Hepatocyte (in vitro differentiated cells): ENCODE results near the gene FAM209A. TPM values are rescaled to one million over a fixed set of nuclear protein-coding genes. Genes with fewer than 3 reads are reported as not detected.

Experiments used
- DNase-seq: peaks from one replicate; pipeline ENCODE4 v3.0.0-alpha.2; 2016; ENCODE audit warnings: low spot score
- H2AFZ ChIP-seq: fragments of 200-600 bp; sonication (generic); 2 replicates; pipeline ENCODE4 v1.6.0; 2016; ENCODE audit warnings: antibody characterized with exemption, mild to moderate bottlenecking
- H3K27ac ChIP-seq: fragments of 200-600 bp; sonication (generic); 2 replicates; pipeline ENCODE4 v1.5.1; 2016; ENCODE audit warnings: mild to moderate bottlenecking
- H3K27me3 ChIP-seq: fragments of 200-600 bp; sonication (generic); 2 replicates; pipeline ENCODE4 v1.6.1; 2016
- H3K36me3 ChIP-seq: fragments of 200-600 bp; sonication (generic); replicated peaks from 2 replicates; pipeline ENCODE4 v1.5.1; 2016; ENCODE audit warnings: low read depth; ENCODE audit not compliant: insufficient read depth
- H3K4me1 ChIP-seq: fragments of 200-600 bp; sonication (generic); 2 replicates; pipeline ENCODE4 v1.5.1; 2016; ENCODE audit warnings: mild to moderate bottlenecking, moderate library complexity; ENCODE audit not compliant: insufficient read depth
- H3K4me2 ChIP-seq: fragments of 200-600 bp; sonication (generic); 2 replicates; pipeline ENCODE4 v1.6.0; 2016
- H3K4me3 ChIP-seq: fragments of 200-600 bp; sonication (generic); 2 replicates; pipeline ENCODE4 v1.5.1; 2016; ENCODE audit warnings: mild to moderate bottlenecking
- H3K79me2 ChIP-seq: fragments of 200-600 bp; sonication (generic); 2 replicates; pipeline ENCODE4 v1.6.0; 2017; ENCODE audit warnings: mild to moderate bottlenecking
- H3K9me2 ChIP-seq: fragments of 200-600 bp; sonication (generic); replicated peaks from 2 replicates; pipeline ENCODE4 v1.6.0; 2017; ENCODE audit warnings: mild to moderate bottlenecking; ENCODE audit not compliant: insufficient read depth
- H3K9me3 ChIP-seq: fragments of 200-600 bp; sonication (generic); 2 replicates; pipeline ENCODE4 v1.5.1; 2016; ENCODE audit warnings: low read depth, mild to moderate bottlenecking
- H4K20me1 ChIP-seq: fragments of 200-600 bp; sonication (generic); 2 replicates; pipeline ENCODE4 v1.6.0; 2016; ENCODE audit warnings: mild to moderate bottlenecking; ENCODE audit not compliant: insufficient read depth, poor library complexity, severe bottlenecking
- CTCF ChIP-seq: fragments of 200-600 bp; sonication (generic); IDR thresholded peaks from 2 replicates; pipeline ENCODE4 v1.5.1; 2016; ENCODE audit warnings: antibody characterized with exemption, mild to moderate bottlenecking; ENCODE audit not compliant: poor library complexity
- EZH2 ChIP-seq: fragments of 200-600 bp; sonication (generic); IDR thresholded peaks from 2 replicates; pipeline ENCODE4 v1.6.1; 2016; ENCODE audit warnings: antibody characterized with exemption, mild to moderate bottlenecking, borderline replicate concordance
- EZH2phosphoT487 ChIP-seq: fragments of 200-600 bp; sonication (generic); IDR thresholded peaks from one replicate; pipeline ENCODE4 v1.6.1; 2018; ENCODE audit warnings: antibody characterized with exemption, mild to moderate bottlenecking, low read depth, moderate library complexity; ENCODE audit not compliant: unreplicated experiment, severe bottlenecking
- WGBS: methylation state at CpG from one replicate; pipeline ENCODE4 v1.1.6; 2016; ENCODE audit warnings: low lambda C conversion rate; ENCODE audit errors: missing lambda C conversion rate; 5-methylcytosine and 5-hydroxymethylcytosine counted together
- polyA plus RNA-seq: library from polyadenylated mRNA; unstranded; fragments of >200 nt; fragmentation: Nextera tagmentation; extraction: Ambion mirVana; gene quantifications from 2 replicates; pipeline ENCODE4 v1.2.1, GENCODE V29; 2016
- total RNA-seq: library from RNA; depleted of rRNA; stranded (reverse); fragments of >200 nt; gene quantifications from 2 replicates; pipeline ENCODE4 v1.2.3, GENCODE V29; 2014

Gene FAM209A
- total and polyA plus RNA-seq, 2 experiments from 2014 or later, result not detected

- Histone ChIP-seq H3K4me1 (no peaks in the 10 kb centered on the region), H4K20me1 (no peaks in the 10 kb centered on the region), H2AFZ (no peak overlapping the region), H3K9me2 (no peaks in the 10 kb centered on the region), H3K79me2 (no peaks in the 10 kb centered on the region), H3K4me2 (no peak overlapping the region), H3K9me3 (no peaks in the 10 kb centered on the region), H3K27me3 (no peaks in the 10 kb centered on the region), H3K4me3 (no peak overlapping the region), H3K36me3 (no peaks in the 10 kb centered on the region), H3K27ac (no peak overlapping the region)
- DNase-seq, result no peak
- TF ChIP-seq CTCF (no peak), EZH2 (no peak), EZH2phosphoT487 (no peak)
- WGBS, result 89% methylated on average over 6 of the region's 6 CpGs
Observed at GRCh38 chr20:56540415-56540814, 15.9 kb downstream of the FAM209A start.

DNA sequence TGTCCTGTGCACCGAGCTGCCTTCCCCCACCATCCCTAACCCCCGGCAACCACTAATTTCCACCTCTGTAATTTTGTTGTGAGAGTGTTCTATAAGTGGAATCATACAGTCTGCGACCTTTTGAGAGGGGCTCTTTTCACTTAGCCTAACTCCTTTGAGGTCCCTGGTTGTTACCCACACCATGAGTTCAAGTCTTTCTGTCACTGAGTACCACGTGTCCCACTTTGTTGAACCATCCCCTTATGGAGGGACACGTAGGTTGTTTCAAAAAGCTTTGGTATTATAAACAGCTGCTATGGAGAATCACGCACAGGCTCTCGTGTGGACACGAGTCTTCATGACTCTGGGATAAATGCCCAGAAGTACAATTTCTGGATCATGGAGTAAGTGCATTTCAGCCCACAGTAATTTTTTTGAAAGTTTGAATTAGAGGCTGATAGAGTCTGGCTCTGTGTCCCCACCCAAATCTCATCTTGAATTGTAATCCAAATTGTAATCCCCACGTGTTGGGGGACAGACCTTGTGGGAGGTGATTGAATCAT, 18.0 kb downstream of the FAM209A start:
- DNase-seq, result no peak
- H2AFZ ChIP-seq, result no peak overlapping the region
- no peak overlapping the region for H3K27ac ChIP-seq
- H3K9me3 ChIP-seq, result no peaks in the 10 kb centered on the region
- no peaks in the 10 kb centered on the region for H3K4me1 ChIP-seq
- no peak for TF ChIP-seq CTCF
- no peak for TF ChIP-seq EZH2
- no peak for TF ChIP-seq EZH2phosphoT487
- no peak overlapping the region for H3K4me3 ChIP-seq
- no peaks in the 10 kb centered on the region for H3K9me2 ChIP-seq
- no peak overlapping the region for H3K4me2 ChIP-seq
- no peaks in the 10 kb centered on the region for H4K20me1 ChIP-seq
- H3K36me3 ChIP-seq, result no peaks in the 10 kb centered on the region
- no peaks in the 10 kb centered on the region for H3K27me3 ChIP-seq
- no peaks in the 10 kb centered on the region for H3K79me2 ChIP-seq
- WGBS, result 91% methylated on average over 9 of the region's 9 CpGs

DNA sequence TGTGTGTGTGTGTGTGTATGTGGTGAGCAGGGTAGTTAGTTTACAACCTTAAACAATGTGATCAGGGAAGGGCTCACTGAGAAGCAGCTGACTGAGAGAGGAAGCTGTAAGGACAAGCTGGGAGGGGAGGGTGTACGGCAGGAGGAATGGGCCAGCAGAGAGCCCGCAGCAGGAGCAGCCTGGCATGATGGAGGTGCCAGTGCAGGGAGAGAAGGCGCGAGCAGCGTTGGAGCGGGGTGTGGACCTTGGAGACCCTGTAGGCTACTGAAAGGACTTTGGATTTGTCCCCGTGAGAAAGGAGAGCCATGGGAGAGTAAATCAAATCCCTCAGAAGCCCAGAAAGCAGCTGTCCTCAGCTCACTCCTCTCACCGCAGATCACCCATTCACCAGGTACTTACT, 27.0 kb downstream of the FAM209A start:
- Histone ChIP-seq H3K79me2 (no peaks in the 10 kb centered on the region), H2AFZ (no peak overlapping the region), H3K4me3 (no peak overlapping the region), H4K20me1 (no peaks in the 10 kb centered on the region), H3K27me3 (no peaks in the 10 kb centered on the region), H3K36me3 (no peaks in the 10 kb centered on the region), H3K4me2 (no peak overlapping the region), H3K9me2 (no peaks in the 10 kb centered on the region), H3K27ac (no peak overlapping the region), H3K9me3 (no peaks in the 10 kb centered on the region), H3K4me1 (no peaks in the 10 kb centered on the region)
- TF ChIP-seq CTCF, result no peak
- no peak for TF ChIP-seq EZH2
- TF ChIP-seq EZH2phosphoT487, result no peak
- no peak for DNase-seq
- 92% methylated on average over 8 of the region's 8 CpGs for WGBS
